ENCODE data around the gene ACBD4. TPM values are rescaled to one million over a fixed set of nuclear protein-coding genes. Genes with fewer than 3 reads are reported as not detected.

The ACBD4 gene
- total and polyA plus RNA-seq, 2 of the 13 experiments (the other 11 are each of a cell fraction or from before 2014, with no cell fraction given): 16.1 to 26.9 TPM

DNA sequence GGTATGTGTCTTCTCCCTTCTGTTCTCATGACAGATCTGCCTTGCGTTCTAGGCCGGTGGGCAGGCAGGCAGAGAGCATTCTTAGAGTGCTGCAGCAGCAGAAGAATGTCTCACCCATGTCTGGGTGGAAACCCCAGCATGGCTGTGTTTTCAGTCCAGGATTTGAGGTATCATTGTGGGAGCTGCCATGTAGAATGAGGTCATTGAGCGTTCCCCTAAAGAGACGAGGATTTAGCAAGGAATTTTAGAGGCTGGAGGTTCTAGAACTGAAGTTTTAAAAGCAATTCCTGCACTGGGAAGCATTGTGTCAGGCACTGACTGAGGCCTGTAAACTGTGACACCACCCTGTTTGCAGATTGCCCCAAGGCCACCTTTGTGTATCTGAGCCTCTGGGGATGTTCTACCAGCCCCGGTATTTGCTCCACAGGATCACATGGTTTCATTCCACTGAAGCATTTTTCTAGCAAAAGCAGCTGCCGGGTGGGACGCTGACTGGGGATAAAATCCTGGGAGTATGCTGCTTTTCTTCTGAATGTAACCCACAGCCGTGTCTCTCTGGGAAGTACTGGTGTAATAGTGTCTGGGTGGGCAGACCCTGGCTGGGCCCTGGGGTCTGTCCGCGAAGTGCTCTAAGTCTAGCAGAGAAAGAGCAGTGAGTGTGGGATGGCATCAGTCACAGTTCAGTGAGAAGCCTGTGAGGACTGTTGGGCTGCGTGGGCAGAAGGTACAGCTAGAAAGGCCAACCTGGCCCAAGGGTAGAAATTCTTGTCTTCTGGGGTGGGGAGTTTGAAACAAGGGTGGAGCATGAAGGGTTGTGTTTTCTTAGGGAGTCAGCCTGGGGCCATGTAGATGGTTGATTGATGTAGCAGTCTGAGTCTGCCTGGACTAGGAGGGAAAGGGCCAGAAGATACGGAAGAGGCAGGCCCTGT, 33.3 kb upstream of the ACBD4 start (continued):
- TF ChIP-seq, protein P1, sequence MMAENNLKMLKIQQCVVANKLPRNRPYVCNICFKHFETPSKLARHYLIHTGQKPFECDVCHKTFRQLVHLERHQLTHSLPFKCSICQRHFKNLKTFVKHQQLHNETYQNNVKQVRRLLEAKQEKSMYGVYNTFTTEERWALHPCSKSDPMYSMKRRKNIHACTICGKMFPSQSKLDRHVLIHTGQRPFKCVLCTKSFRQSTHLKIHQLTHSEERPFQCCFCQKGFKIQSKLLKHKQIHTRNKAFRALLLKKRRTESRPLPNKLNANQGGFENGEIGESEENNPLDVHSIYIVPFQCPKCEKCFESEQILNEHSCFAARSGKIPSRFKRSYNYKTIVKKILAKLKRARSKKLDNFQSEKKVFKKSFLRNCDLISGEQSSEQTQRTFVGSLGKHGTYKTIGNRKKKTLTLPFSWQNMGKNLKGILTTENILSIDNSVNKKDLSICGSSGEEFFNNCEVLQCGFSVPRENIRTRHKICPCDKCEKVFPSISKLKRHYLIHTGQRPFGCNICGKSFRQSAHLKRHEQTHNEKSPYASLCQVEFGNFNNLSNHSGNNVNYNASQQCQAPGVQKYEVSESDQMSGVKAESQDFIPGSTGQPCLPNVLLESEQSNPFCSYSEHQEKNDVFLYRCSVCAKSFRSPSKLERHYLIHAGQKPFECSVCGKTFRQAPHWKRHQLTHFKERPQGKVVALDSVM (CRISPR knock-in tag; IDR thresholded peaks at IDR 0.05): peak; percentile 59; the same call in 1 of the 2 replicates
- peak; percentile 96 for TF ChIP-seq TEAD3 (CRISPR knock-in tag; optimal IDR thresholded peaks at IDR 0.05; ENCODE audit: borderline replicate concordance)
- no peak for TF ChIP-seq CHD4 (IDR thresholded peaks at IDR 0.05; ENCODE audit: borderline replicate concordance, low read length)
- TF ChIP-seq NPAS2 (CRISPR knock-in tag; IDR thresholded peaks at IDR 0.05; ENCODE audit: borderline replicate concordance): no peak
- TF ChIP-seq YEATS4 (CRISPR knock-in tag; IDR thresholded peaks at IDR 0.05; ENCODE audit: borderline replicate concordance): no peak
- no peak for TF ChIP-seq TERF1 (CRISPR knock-in tag; IDR thresholded peaks at IDR 0.05)
- TF ChIP-seq HOXA3 (CRISPR knock-in tag; IDR thresholded peaks at IDR 0.05): peak; percentile 68; the same call in 1 of the 2 replicates
- TF ChIP-seq ZNF383 (CRISPR knock-in tag; IDR thresholded peaks at IDR 0.05; ENCODE audit: borderline replicate concordance): no peak
- peak; percentile 36; the same call in 1 of the 2 replicates for TF ChIP-seq FOXK1 (CRISPR knock-in tag; IDR thresholded peaks at IDR 0.05; ENCODE audit: borderline replicate concordance, low read depth)
- no peak for TF ChIP-seq ZNF740 (CRISPR knock-in tag; IDR thresholded peaks at IDR 0.05)
- no peak for TF ChIP-seq ZMYM2 (CRISPR knock-in tag; IDR thresholded peaks at IDR 0.05)
- TF ChIP-seq HOXA7 (CRISPR knock-in tag; IDR thresholded peaks at IDR 0.05): no peak
- peak; percentile 32; the same call in 1 of the 2 replicates for TF ChIP-seq ZNF792 (CRISPR knock-in tag; IDR thresholded peaks at IDR 0.05)
- peak; percentile 14; the same call in 1 of the 2 replicates for TF ChIP-seq HMG20A (CRISPR knock-in tag; IDR thresholded peaks at IDR 0.05; ENCODE audit: borderline replicate concordance)
- peak; percentile 43; the same call in 1 of the 2 replicates for TF ChIP-seq SOX5 (CRISPR knock-in tag; IDR thresholded peaks at IDR 0.05; ENCODE audit: borderline replicate concordance)
- TF ChIP-seq ZFP62 (CRISPR knock-in tag; IDR thresholded peaks at IDR 0.05): 0 out of 2 replicates have a peak, but pooled peaks have one; percentile 18
- TF ChIP-seq, protein P2, sequence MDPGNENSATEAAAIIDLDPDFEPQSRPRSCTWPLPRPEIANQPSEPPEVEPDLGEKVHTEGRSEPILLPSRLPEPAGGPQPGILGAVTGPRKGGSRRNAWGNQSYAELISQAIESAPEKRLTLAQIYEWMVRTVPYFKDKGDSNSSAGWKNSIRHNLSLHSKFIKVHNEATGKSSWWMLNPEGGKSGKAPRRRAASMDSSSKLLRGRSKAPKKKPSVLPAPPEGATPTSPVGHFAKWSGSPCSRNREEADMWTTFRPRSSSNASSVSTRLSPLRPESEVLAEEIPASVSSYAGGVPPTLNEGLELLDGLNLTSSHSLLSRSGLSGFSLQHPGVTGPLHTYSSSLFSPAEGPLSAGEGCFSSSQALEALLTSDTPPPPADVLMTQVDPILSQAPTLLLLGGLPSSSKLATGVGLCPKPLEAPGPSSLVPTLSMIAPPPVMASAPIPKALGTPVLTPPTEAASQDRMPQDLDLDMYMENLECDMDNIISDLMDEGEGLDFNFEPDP (CRISPR knock-in tag; conservative IDR thresholded peaks at IDR 0.05): 0 out of 2 replicates have a peak, but pooled peaks have one; percentile 66
- TF ChIP-seq ZFP36L2 (CRISPR knock-in tag; IDR thresholded peaks at IDR 0.05): no peak
- TF ChIP-seq TCF12 (IDR thresholded peaks at IDR 0.05): no peak
- no peak for TF ChIP-seq TCF12 (CRISPR knock-in tag; IDR thresholded peaks at IDR 0.05)
- TF ChIP-seq LCORL (IDR thresholded peaks at IDR 0.05): no peak
- TF ChIP-seq LCORL (CRISPR knock-in tag; IDR thresholded peaks at IDR 0.05): peak; percentile 83
- no peak for TF ChIP-seq CC2D1A (CRISPR knock-in tag; IDR thresholded peaks at IDR 0.05)
- no peak for TF ChIP-seq SMAD9 (CRISPR knock-in tag; IDR thresholded peaks at IDR 0.05)
- TF ChIP-seq GPBP1L1 (CRISPR knock-in tag; IDR thresholded peaks at IDR 0.05): no peak
